GM19438 (cell line): ENCODE results near the gene ZNF350.
"Not testable (repeated sequence)": the region's sequence is repeated elsewhere in the genome, so short reads cannot be mapped to it uniquely, and the experiment has no call there.

Source experiments
- ATAC-seq: cut with Tn5 transposase; IDR thresholded peaks from one replicate; pipeline ENCODE4 v1.9.1; 2021; ENCODE audit warnings: low read depth; ENCODE audit not compliant: unreplicated experiment

Gene ZNF350

GRCh38 chr19:51986309-51987291, at the start of gene ZNF350:
Gene ZNF350, minus strand, starts transcription at chr19:51986840. Its CDS starts 12,480 bp downstream, at chr19:51974360.
- peak; percentile 70 for ATAC-seq

- ATAC-seq, result no peak
Observed at GRCh38 chr19:52034051-52034728, 47.5 kb upstream of the ZNF350 start.

- peak; percentile 9 for ATAC-seq
Observed at GRCh38 chr19:52028780-52029123, 42.1 kb upstream of the ZNF350 start.

GRCh38 chr19:52028027-52028779, 41.6 kb upstream of the ZNF350 start, which contains the start of gene ZNF614:
Gene ZNF614, minus strand, starts transcription at chr19:52028379. Its CDS starts 2,634 bp downstream, at chr19:52025745.
- peak; percentile 84 for ATAC-seq

GRCh38 chr19:52026255-52026990, 39.8 kb upstream of the ZNF350 start:
- not testable (repeated sequence) for ATAC-seq

- not testable (repeated sequence) for ATAC-seq
Observed at GRCh38 chr19:52024478-52024877, 37.8 kb upstream of the ZNF350 start.

- no peak for ATAC-seq
Observed at GRCh38 chr19:52022193-52022592, 35.6 kb upstream of the ZNF350 start.

GRCh38 chr19:52020506-52020905, 33.9 kb upstream of the ZNF350 start:
- ATAC-seq, result no peak

- ATAC-seq, result no peak
Observed at GRCh38 chr19:52010674-52011073, 24.0 kb upstream of the ZNF350 start.

- ATAC-seq, result peak; percentile 75
Observed at GRCh38 chr19:52007806-52008557, 21.3 kb upstream of the ZNF350 start, which contains the start of gene ZNF615. Gene ZNF615, minus strand, starts transcription at chr19:52008211. Its CDS starts 4,500 bp downstream, at chr19:52003711.

- no peak for ATAC-seq
Observed at GRCh38 chr19:52007451-52007805, 20.8 kb upstream of the ZNF350 start.

GRCh38 chr19:51994048-51994644, 7.5 kb upstream of the ZNF350 start:
- no peak for ATAC-seq

- ATAC-seq, result no peak
Observed at GRCh38 chr19:51993422-51993821, 6.8 kb upstream of the ZNF350 start.

GRCh38 chr19:51983361-51983760, 3.3 kb downstream of the ZNF350 start:
- ATAC-seq, result no peak

GRCh38 chr19:51980926-51981325, 5.7 kb downstream of the ZNF350 start:
- not testable (repeated sequence) for ATAC-seq

- ATAC-seq, result no peak
Observed at GRCh38 chr19:51980116-51980736, 6.4 kb downstream of the ZNF350 start.

- ATAC-seq, result no peak
Observed at GRCh38 chr19:51978882-51979281, 7.8 kb downstream of the ZNF350 start.

GRCh38 chr19:51977346-51977745, 9.3 kb downstream of the ZNF350 start:
- ATAC-seq, result no peak
